Fibroblast of the aortic adventitia (primary cell): ENCODE results near the gene CDC7. TPM values are rescaled to one million over a fixed set of nuclear protein-coding genes. Genes with fewer than 3 reads are reported as not detected.
A peak's percentile ranks its signal among the peaks of the same experiment; 100 is the strongest.

Source experiments
- DNase-seq: peaks from one replicate; pipeline ENCODE4 v3.0.0-alpha.2; 2010; ENCODE audit warnings: low read depth
- H3K4me3 ChIP-seq: 2 replicates; pipeline ENCODE4 v1.5.1; 2011; ENCODE audit warnings: low read depth, mild to moderate bottlenecking, control low read depth, low read length, moderate library complexity
- total RNA-seq: library from RNA; depleted of rRNA; stranded (reverse); fragments of >200 nt; gene quantifications from 2 replicates; pipeline ENCODE4 v1.2.3, GENCODE V29; 2012; ENCODE audit warnings: low replicate concordance
- TF ChIP-seq, protein P1 (sequence below): IDR thresholded peaks from 2 replicates; pipeline ENCODE4 v1.5.1; 2011; ENCODE audit warnings: mild to moderate bottlenecking, low read length, control low read depth, inconsistent platforms; ENCODE audit not compliant: insufficient read depth

The CDC7 gene
- total RNA-seq, 1 donor, result 15.5 TPM

DNA sequence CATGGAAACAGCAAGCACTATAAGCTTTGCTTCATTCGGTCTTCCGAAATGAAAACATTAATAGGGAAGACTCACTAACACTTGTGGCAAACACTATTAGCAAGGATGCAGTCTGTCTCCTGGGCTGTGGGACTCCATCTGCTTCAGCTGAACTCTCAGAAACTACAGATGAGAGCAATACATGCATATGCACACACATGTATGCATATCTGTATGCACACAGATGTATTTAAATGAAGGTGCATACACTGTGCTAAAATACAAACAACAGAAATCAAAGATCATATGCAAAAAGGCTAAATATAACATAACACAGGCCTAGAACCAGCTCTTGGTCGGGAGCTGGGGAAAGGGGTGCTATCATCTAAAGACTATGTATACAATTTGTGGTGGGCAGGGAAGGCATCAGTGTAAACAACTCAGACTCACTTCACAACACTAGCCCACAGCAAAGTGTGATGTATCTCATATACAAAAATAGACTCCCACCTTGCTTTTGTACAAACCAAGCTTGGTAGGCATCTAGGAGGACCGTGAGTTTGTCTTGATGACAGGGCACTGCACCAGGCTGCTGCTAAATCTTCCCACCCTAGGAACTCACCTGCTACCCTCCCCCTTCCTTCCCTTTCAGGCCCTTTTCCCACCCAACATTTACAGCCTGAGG is 32.8 kb downstream of the CDC7 start:
- H3K4me3 ChIP-seq, result no peak overlapping the region
- no peak for DNase-seq
- TF ChIP-seq, protein P1, sequence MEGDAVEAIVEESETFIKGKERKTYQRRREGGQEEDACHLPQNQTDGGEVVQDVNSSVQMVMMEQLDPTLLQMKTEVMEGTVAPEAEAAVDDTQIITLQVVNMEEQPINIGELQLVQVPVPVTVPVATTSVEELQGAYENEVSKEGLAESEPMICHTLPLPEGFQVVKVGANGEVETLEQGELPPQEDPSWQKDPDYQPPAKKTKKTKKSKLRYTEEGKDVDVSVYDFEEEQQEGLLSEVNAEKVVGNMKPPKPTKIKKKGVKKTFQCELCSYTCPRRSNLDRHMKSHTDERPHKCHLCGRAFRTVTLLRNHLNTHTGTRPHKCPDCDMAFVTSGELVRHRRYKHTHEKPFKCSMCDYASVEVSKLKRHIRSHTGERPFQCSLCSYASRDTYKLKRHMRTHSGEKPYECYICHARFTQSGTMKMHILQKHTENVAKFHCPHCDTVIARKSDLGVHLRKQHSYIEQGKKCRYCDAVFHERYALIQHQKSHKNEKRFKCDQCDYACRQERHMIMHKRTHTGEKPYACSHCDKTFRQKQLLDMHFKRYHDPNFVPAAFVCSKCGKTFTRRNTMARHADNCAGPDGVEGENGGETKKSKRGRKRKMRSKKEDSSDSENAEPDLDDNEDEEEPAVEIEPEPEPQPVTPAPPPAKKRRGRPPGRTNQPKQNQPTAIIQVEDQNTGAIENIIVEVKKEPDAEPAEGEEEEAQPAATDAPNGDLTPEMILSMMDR, result no peak

- no peak overlapping the region for H3K4me3 ChIP-seq
- TF ChIP-seq, protein P1, result no peak
- no peak for DNase-seq
These were observed 34.8 kb downstream of the CDC7 start for GRCh38 chr1:91535441-91535840.

GRCh38 chr1:91537281-91537986 is 36.8 kb downstream of the CDC7 start:
- peak; percentile 90 for DNase-seq
- TF ChIP-seq, protein P1, result no peak
- no peak overlapping the region for H3K4me3 ChIP-seq

DNA sequence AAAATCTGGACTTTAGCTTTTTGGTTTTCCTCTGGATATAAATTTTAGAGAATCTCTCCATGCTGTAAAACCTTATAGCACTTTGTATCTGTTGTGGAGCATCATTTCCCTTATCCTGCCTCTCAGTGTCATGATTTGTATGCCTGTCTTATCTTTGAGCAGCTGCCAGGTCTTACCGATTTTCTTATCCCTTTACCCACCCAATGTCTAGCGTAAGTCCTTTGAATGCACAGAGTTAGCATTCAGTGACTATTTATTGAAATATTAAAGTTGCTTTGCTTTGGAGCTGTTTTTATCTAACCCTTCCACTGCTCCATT is 37.3 kb downstream of the CDC7 start:
- H3K4me3 ChIP-seq, result no peak overlapping the region
- DNase-seq, result no peak
- TF ChIP-seq, protein P1, result no peak

DNA sequence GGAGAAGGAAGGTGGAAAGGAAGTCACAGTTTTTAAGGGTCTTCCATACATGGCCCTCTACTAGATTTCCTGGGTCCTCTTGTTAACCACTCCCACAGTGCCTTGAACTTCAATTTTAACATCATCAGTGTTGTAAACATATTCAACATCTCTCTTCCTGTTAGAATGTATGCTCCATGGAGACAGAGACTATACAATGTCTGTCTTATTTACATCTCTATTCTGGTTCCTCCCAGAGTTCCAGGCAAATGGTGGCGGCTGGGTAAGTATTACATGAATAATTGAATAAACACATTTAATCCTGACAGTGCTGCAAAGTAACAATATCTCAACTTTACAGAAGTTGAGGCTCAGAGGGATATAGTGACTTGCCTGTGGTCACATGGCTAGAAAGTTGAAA is 40.3 kb downstream of the CDC7 start:
- DNase-seq, result no peak
- no peak overlapping the region for H3K4me3 ChIP-seq
- TF ChIP-seq, protein P1, result no peak

DNA sequence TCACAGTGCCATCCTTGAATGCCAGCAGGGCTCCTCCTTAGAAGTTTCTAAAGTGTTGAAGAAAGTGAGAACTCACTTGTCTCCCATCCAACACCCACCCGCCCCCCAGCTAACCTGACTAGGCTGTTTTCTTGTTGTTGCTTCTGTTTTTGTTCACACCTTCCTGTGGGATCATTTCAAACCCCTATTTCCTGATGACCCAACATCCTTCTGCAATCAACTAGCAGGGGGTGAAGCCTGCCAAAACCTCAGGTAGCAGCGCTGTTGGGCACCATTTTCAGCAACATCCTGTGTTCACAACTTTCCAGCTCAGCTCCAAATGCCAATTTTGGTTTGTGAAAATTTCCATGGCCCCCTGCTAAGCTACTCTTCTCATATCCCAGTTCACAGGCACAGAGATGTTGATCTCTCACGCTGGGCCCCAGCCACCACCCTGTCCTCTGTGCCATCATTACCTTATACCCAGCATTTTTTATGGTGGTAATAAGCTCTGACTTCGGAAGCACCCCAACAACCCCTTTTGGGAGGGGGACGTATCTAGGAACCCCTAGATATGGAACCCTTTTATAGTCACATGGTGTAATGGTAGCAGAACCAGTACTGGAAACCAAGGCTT is 41.4 kb downstream of the CDC7 start:
- H3K4me3 ChIP-seq, result no peak overlapping the region
- no peak for DNase-seq
- TF ChIP-seq, protein P1, result no peak
